GM19043 (cell line): ENCODE results near the gene SBK2.
A peak's percentile ranks its signal among the peaks of the same experiment; 100 is the strongest.
"Not testable (repeated sequence)": the region's sequence is repeated elsewhere in the genome, so short reads cannot be mapped to it uniquely, and the experiment has no call there.

Experiments used
- ATAC-seq: cut with Tn5 transposase; IDR thresholded peaks from one replicate; pipeline ENCODE4 v1.9.1; 2021; ENCODE audit warnings: low read depth; ENCODE audit not compliant: unreplicated experiment

Gene SBK2

GRCh38 chr19:55503502-55504251, 33.3 kb downstream of the SBK2 start:
- peak; percentile 81 for ATAC-seq

- no peak for ATAC-seq
Measured at GRCh38 chr19:55503157-55503501, 33.8 kb downstream of the SBK2 start.

DNA sequence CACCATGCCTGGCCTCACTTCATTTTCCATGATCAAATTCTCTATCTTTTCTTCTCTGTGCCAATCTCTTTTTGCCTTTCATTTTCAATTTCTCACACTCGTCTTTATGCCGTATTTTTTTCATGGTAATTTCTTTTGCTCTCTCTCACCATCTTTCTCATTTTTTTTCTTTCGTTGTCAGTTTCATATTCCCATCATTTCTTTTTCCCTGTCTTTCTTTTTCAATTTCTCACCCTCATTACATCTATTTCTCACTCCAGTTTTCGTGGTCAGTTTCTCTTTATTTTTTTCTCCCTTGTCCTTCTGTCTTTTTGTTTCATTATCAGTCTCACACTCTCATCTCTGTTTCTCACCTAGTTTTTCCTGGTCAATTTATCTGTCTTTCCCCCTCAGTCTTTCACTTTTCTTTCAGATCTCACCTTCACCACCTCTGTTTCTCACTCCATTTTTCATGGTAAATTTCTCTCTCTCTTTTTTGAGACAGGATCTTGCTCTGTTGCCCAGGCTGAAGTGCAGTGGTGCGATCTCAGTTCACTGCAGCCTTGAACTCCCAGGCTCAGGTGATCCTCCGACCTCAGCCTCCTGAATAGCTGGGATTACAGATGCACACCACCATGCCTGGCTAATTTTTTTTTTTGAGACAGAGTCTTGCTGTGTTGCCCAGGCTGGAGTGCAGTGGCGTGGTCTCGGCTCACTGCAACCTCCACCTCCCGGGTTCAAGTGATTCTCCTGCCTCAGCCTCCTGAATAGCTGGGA, 34.6 kb downstream of the SBK2 start:
- ATAC-seq, result no peak

DNA sequence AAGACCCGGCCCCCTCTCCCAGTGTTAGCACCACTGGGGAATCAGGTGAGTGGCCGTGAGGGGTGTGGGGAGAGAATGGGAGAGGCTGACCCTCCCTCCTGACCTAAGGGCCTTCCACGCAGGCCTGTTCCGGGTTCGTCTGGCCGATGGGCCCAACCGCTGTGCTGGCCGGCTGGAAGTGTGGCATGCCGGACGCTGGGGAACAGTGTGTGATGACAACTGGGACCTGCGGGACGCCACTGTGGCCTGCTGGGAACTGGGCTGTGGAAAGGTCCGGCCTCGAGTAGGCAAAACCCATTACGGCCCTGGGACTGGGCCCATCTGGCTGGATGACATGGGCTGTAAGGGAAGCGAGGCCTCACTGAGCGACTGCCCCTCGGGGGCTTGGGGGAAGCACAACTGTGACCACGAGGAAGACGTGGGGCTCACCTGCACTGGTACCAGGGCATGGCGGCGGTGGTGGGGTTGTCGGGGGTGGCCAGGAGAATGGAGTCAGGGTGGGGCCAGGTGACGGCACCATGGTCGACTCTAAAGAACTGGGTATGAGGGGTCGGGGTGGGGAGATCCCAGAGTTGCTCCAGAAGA, 36.5 kb downstream of the SBK2 start:
- no peak for ATAC-seq

DNA sequence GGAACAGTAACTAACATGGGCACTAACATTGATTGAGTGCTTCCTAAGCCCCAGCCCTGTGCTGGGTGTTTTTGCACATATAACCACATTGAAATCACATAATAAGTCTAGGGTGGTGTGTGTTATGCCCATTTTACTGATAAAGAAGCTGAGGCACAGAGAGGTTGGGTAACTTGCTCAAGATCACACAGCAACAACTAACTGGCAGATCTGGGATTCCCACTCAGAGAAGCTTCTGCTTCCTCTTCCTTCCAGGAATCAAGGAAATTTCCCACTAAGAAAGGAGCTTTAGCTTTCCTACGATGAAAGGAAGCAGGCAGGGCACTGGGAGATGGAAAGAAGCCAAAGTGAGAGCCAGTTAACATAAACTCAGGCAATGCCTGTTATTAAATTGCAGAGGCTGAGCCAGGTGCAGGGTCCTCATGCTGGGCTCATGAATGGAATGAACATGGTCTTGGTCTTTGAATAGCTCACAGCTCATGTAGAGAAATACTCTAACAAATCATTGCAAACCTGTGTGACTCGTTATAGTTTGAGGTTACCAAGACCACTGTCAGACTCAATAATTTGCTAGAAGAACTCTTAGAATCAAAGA, 38.6 kb downstream of the SBK2 start:
- no peak for ATAC-seq

DNA sequence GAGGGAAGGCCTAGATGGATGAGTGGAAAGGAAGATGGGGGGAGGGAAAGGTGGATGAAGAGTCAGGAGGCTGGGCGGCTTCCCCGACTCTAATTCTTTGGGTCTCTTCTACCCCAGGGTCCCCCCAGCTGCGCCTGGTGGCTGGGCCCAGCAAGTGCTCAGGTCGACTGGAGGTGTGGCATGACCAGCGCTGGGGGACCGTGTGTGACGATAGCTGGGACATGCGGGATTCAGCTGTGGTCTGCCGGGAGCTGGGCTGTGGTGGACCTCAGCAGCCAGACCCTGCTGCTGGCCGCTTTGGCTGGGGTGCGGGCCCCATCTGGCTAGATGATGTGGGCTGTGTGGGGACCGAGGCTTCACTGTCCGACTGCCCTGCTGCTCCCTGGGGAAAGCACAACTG, 39.2 kb downstream of the SBK2 start:
- no peak for ATAC-seq

- ATAC-seq, result not testable (repeated sequence)
Measured at GRCh38 chr19:55496820-55497219, 40.1 kb downstream of the SBK2 start.

GRCh38 chr19:55495646-55496349, 41.1 kb downstream of the SBK2 start:
- no peak for ATAC-seq

- ATAC-seq, result no peak
Measured at GRCh38 chr19:55494172-55494761, 42.7 kb downstream of the SBK2 start.

- ATAC-seq, result no peak
Measured at GRCh38 chr19:55493645-55494171, 43.2 kb downstream of the SBK2 start.

DNA sequence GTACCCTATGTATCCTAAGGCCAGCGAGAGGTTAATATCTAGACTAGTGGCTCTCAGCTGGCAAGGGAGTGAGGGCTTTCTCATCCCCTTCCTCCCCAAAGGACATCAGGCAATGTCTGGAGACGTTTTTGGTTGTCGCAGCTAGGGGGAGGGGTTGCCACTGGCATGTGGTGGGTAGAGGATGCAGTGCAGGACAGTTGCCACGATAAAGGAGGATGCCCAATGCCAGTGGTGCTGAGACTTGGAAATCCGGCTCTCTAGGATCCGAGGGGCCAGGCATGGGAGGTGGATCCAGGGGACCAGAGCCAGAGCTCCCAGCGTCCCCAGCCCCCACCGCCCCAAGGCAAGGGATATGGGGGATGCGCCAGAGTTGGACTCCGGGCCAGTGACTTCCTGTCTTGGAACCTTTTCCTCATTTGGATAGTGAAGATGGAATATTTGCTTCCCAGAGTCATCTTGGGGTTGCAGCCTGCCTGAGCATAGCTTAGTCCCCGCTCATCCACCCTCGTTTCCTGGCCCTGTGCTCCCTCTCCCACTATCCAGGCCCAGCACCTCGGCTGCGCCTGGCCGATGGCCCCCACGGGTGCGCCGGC, 43.8 kb downstream of the SBK2 start:
- ATAC-seq, result no peak

DNA sequence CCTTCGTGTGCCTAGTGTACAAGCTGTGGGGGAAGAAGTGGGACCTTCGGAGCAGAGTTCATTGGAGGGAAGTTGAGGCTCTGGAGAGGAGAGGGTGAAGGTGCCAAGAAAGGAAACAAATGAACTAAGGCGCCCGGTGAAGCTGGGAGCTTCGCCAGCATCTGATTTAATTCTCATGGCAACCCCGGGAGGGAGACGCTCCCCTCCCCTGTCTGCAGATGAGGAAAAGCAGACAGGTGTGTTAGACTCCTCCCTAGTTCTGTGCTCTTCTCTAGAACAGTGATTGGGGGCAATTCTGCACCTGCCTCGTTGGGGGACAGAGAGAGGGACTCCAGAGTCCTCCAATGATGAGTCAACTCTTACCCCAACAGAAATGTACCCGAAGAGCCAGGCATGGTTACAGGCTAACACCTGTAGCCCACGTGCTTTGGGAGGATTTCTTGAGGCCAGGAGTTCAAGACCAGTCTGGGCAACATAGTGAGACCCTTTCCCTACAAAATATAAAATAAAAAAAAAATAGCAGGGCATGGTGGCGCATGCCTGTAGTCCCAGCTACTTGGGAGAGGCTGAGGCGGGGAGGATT, 44.5 kb downstream of the SBK2 start:
- no peak for ATAC-seq

DNA sequence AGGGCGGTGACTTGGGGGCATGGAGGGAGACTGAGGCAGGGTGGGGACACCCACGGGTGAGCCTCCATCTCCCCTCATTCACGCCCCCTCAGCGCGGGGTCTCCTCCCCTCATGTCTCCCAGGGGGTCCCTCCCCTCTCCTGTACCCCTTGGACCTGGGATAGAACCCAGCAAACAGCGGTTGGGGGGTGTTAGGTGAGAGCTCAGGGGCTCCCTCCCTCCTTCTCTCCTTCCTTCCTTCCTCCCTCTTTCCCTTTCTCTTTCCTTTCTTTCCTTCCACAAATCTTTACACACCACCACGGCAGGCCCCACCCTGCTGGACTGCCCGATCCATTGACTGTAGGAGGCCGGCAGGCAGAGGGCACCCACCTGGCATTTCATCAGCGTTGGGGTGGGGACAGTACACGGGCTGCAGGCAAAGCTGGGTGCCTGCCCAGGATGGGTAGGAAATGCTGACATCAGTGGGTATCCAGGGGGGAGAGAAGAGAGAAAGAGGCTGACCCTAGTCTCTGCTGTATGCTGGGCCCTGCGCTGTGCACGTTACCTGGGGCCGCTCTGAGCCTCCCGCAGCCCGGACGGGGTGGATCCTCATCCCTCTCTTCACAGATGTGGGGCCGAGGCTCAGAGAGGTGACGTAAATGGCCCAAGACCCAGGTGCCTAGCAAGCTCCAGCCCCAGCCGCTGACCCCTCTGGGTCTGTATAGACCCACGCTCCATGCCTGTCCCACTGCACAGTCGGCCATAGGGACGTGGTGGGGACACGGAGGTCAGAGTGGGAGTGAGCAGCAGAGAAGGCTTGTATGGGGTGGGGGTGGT, 45.2 kb downstream of the SBK2 start:
- no peak for ATAC-seq

DNA sequence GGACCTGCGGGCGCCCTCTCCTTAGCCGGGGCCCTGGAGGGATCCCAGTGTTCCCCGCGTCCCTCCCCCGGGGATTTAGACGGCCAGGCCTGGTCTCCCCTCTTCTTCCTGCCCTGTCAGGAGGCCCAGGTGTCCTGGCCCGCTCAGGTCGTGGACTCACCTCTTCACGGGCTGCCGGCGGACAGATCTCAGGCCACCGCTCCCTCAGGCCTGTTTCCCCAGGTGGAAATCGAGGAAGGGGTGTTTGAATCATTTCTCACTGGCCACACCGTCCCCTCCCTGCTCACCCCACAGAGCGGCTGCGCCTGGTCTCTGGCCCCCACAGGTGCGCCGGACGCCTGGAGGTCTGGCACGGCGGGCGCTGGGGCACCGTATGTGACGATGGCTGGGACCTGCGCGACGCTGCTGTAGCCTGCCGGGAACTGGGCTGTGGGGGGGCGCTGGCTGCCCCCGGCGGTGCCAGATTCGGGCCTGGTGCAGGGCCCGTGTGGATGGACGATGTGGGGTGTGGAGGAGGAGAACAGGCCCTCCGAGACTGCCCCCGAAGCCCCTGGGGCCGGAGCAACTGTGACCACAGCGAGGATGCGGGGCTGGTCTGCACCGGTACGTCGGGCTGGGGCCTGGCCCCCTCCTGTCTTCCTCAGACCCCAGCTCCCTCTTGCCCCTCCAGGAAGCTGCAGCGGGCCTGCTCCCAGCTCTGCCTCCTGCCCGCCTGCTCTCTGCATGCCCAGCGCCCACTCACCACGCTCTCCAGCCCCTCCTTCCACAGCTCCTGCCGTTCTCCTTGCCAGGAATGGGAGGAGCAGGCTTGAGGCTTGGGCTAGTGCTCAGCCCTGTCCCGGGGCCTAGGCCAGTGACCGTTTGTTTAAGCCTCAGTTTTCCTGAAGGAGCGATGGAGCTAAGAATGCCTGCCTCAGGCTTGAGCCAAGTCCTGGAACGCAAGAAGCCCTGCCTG, 46.2 kb downstream of the SBK2 start:
- no peak for ATAC-seq

- no peak for ATAC-seq
Measured at GRCh38 chr19:55489711-55490477, 47.0 kb downstream of the SBK2 start.

DNA sequence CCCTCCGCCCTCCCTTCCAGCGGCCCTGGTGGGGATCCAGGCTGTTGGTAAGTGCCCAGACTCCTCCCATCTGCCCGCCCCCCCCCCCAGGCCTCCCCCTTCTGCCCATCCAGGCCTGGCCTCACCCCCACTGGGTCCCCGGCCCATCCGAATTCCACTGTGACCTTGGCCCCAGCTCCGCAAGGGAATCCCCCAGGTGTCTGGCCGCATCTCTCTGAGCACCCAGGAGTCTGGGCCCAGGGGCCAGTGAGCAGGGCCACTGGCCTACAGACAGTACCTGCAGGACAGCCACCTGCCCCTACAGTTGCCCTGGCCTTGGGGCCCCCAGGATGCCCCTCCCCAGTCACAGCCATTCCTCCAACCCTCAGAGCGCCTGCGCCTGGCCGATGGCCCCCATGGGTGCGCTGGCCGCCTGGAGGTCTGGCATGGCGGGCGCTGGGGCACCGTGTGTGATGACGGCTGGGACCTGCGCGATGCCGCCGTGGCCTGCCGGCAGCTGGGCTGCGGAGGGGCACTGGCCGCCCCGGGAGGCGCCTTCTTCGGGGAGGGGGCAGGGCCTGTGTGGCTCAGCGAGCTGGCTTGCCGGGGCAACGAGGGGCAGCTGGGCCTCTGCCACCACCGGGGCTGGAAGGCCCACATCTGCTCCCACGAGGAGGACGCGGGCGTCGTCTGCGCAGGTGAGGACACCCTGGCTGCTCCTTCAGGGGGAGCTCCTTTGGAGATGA, 47.8 kb downstream of the SBK2 start:
- ATAC-seq, result no peak
